GM18867 (cell line): ENCODE results near the gene CTSW.
"Not testable (repeated sequence)": the region's sequence is repeated elsewhere in the genome, so short reads cannot be mapped to it uniquely, and the experiment has no call there.

ENCODE experiments used
- ATAC-seq: cut with Tn5 transposase; IDR thresholded peaks from one replicate; pipeline ENCODE4 v1.9.1; 2021; ENCODE audit warnings: mild to moderate bottlenecking, moderate library complexity; ENCODE audit not compliant: unreplicated experiment

The CTSW gene

DNA sequence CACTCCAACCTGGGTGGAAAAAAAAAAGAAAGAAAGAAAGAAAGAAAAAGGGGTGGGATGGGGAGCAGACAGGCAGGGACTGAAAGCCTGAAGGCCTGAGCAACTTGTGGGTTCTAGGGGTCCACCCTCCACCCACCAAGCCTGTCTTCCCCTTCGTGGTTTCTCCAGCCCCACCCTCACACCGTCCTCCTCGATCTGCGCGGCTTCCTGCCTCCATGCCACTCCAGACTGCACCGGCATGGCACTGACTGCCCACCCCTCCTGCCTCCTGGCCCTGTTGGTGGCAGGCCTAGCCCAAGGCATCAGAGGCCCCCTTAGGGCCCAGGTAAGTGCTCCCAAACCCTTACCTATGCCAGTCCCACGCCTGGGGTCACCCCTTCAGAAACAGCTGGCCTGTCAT, at the start of gene CTSW:
TSS of gene CTSW (plus strand) at position 221 of the 400 bp plus-strand sequence. CDS start at position 239, 18 bp downstream.
- no peak for ATAC-seq

GRCh38 chr11:65832231-65832630, 47.4 kb upstream of the CTSW start:
- not testable (repeated sequence) for ATAC-seq

DNA sequence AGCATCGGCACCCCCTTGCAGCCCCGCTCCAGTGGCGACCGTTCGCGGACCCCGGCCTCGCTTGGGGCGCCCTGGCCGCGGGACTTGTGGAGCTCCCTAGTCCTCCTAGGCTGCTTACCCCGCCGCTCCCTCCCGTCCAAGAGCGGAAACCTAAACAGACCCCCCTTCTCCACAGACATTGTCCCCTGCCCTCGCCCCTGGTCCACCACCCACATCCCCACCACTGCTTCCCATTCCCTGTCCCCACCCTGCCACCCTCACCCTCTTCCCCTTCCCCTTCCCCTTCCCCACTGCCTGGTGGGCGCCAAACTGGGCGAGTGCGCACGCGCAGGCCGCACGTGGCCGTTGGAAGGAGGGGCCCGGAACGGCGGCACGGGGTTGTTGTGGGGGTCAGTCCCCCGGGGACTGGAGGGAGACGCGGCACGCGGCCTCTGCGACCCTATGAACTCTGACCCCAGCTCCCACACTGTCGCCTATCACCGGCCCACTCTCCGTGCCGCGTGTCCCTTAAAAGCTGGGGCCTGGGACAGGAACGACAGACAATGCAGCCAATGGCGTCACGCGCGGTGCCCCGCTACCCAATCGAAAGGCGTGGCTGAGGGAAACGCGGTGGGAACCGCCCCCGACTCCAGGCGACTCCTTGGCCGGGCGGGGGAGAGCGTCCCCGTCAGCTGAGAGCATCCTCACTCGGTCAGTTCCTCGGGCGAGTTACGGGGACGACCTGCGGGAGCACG, 46.2 kb upstream of the CTSW start, which contains the start of gene SNX32:
TSS of gene SNX32 (plus strand) at position 667 of the 734 bp plus-strand sequence. CDS start 103 bp downstream, outside the sequence.
- ATAC-seq, result peak; percentile 90

DNA sequence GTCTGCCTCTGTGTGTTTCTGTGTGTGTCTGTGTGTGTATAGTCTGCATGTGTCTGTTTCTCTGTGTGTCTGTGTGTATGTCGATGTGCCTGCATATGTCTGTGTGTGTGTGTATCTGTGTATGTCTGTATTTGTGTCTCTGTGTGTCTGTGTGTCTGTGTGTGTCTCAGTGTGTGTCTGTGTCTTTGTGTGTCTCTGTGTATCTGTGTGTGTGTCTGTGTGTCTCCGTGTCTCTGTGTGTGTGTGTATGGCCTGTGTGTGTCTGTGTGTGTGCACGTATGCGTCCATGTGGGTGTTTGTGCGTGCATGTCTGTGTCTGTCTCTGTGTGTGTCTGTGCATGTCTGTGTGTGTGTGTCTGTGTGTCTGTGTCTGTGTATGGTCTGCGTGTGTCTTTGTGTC, 45.4 kb upstream of the CTSW start:
- ATAC-seq, result no peak

GRCh38 chr11:65842144-65842543, 37.5 kb upstream of the CTSW start:
- no peak for ATAC-seq

DNA sequence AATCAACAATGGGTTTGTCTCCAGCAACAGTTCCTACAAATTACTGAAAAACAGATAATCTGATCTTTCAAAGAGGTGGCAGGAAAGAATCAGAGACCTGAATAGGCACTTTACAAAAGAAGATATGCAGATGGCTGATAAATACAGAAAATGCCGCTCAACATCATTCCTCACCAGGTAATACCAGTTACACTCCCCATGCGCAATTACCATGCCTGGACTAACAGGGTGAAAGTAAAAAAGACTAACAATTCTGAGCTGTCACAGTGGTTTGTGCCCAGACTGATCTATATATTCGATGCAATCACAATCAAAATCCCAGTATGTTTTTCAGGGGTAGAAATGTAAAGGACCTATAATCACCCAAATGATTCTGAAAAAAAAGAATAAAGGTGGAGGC, 35.8 kb upstream of the CTSW start:
- ATAC-seq, result no peak

DNA sequence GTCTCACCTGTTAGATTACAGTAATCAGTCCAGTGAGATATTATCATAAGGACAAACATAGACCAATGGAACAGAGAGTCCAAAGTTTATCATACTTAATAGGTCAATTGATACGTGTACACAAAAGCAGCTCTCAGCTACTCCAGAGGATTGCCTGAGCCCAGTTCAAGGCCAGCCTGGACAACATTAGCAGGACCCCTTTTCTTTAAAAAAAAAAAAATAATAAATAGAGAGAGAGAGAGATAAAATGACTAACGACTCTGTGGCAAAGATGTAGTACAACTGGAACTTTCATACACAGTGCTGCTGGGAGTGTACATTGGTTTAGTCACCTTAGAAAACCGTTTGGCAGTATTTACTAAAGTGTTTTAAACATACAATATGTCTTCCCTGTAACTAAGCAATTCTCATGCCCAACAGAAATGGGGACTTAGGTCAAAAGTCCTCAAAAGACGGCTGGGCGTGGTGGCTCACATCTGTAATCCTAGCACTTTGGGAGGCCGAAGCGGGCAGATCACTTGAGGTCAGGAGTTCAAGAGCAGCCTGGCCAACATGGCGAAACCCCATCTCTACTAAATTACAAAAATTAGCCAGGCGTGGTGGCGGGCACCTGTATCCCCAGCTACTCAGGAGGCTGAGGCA, 35.3 kb upstream of the CTSW start:
- ATAC-seq, result no peak

GRCh38 chr11:65847746-65848145, 31.9 kb upstream of the CTSW start:
- ATAC-seq, result no peak

- ATAC-seq, result not testable (repeated sequence)
Observed at GRCh38 chr11:65848693-65849092, 30.9 kb upstream of the CTSW start.

- ATAC-seq, result no peak
Observed at GRCh38 chr11:65849366-65849765, 30.3 kb upstream of the CTSW start.

GRCh38 chr11:65849771-65850216, 29.8 kb upstream of the CTSW start:
- no peak for ATAC-seq

DNA sequence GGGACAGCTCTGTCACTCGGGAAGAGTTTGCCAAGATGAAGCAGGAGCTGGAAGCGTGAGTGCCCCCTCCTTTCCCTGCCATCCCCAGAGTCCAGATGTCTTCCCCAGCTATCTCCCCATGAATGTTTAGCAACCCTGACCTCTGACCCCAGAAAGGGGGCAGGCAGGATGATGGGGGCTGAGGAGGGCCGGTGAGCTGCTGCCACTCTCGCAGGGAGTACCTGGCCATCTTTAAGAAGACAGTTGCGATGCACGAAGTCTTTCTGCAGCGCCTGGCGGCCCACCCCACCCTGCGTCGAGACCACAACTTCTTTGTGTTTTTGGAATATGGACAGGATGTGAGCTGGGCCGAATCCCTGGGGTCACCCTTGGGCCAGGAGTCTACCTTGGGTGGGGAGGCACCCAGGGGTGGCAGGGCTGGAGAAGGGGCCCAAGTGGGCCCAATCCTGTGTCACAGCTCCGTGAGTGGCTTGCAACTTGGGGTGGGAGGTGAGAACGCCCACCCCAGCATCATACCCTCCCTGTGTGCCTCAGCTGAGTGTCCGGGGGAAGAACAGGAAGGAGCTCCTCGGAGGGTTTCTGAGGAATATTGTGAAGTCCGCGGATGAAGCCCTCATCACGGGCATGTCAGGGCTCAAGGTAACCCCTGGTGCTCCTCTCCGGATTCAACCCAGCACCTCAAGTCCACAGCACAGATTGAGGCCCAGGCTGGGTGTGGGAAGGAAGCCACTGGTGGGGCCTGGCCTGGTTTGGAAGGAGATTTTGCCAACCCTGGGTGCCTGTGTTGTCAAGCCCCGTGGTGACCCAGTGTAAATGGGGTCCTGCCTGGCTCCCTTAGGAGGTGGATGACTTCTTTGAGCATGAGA, 29.2 kb upstream of the CTSW start:
- no peak for ATAC-seq

DNA sequence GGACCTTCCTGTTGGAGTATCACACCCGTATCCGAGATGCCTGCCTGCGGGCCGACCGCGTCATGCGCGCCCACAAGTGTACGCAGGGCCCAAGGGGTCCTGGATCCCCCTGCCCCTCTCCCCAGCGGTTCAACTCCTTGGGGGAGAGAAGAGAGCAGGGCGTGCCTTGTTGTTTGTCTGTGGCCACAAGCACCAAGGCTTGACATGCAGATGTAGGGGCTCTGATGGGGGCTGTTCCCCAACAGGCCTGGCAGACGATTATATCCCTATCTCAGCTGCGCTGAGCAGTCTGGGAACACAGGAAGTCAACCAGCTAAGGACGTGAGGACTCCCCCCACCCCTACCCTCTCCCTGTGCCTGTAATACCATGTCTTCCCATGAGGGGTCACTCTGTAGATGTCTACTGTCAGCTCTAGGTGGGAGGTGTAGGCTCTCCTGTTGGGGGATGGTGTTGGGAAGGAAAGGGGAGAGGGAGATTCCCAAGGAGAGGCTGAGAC, 28.5 kb upstream of the CTSW start:
- no peak for ATAC-seq

- no peak for ATAC-seq
Observed at GRCh38 chr11:65851811-65852507, 27.7 kb upstream of the CTSW start.

GRCh38 chr11:65852508-65853245, 27.0 kb upstream of the CTSW start:
- no peak for ATAC-seq

- ATAC-seq, result no peak
Observed at GRCh38 chr11:65853246-65853979, 26.2 kb upstream of the CTSW start.

DNA sequence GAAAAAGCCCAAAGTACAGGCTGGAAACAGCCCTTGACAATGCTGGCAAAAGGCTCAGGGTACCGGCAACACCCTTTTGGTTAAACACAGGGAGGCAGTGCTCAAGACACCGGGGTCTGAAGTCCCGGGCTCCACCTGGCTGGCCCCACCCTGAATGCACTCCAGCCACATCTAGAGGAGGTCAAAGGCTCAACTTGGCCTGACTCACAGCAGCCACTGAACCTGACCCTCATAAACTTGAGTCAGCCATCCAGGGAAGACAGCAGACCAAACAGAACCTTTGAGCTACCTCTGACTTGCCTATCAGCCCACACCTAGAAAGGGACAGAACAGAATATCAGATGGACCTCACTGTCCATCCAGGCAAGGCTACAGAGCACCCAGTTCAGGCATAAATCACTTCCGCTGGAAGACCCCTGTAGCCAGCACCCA, 25.5 kb upstream of the CTSW start:
- ATAC-seq, result no peak

GRCh38 chr11:65854852-65855837, 24.5 kb upstream of the CTSW start:
- ATAC-seq, result no peak
